ENCODE results near the gene ZNF280B.

DNA sequence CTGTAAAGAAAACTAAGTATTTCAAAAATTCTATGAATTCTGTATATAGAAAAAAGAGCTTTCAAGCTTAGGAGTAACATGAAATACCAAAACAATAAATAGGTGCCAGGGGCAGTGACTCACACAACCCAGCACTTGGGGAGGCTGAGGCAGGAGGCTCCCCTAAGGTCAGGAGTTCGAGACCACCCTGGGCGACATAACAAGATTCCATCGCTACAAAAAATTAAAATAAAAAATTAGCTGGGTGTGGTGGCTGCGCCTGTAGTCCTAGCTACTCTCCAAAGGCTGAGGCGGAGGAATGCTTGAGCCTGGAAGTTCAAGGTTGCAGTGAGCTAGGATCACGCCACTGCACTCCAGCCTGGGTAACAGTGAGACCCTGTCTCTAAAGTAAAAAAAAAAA lies 21.5 kb downstream of the ZNF280B start:
- TF ChIP-seq, protein P1, sequence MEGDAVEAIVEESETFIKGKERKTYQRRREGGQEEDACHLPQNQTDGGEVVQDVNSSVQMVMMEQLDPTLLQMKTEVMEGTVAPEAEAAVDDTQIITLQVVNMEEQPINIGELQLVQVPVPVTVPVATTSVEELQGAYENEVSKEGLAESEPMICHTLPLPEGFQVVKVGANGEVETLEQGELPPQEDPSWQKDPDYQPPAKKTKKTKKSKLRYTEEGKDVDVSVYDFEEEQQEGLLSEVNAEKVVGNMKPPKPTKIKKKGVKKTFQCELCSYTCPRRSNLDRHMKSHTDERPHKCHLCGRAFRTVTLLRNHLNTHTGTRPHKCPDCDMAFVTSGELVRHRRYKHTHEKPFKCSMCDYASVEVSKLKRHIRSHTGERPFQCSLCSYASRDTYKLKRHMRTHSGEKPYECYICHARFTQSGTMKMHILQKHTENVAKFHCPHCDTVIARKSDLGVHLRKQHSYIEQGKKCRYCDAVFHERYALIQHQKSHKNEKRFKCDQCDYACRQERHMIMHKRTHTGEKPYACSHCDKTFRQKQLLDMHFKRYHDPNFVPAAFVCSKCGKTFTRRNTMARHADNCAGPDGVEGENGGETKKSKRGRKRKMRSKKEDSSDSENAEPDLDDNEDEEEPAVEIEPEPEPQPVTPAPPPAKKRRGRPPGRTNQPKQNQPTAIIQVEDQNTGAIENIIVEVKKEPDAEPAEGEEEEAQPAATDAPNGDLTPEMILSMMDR (IDR thresholded peaks at IDR 0.05), result no peak
- TF ChIP-seq ZFX (IDR thresholded peaks at IDR 0.05; ENCODE audit: borderline replicate concordance), result no peak

All from 22Rv1 (cell line).